Central memory CD8-positive, alpha-beta T cell (primary cell): Measurements from ENCODE around the gene GNAQ.
"Not testable (repeated sequence)": the region's sequence is repeated elsewhere in the genome, so short reads cannot be mapped to it uniquely, and the experiment has no call there.

ENCODE experiments used
- ATAC-seq: fragments of 150-1000 bp; cut with Tn5 transposase; replicated peaks from 2 replicates; pipeline ENCODE4 v1.10.0; 2022; ENCODE audit warnings: mild to moderate bottlenecking, moderate FRiP score, moderate number of reproducible peaks; ENCODE audit not compliant: poor library complexity, severe bottlenecking; ENCODE audit errors: extremely low read depth
- DNase-seq, 2 donors: peaks; one replicate each; pipeline ENCODE4 v3.0.0; 2021; ENCODE audit warnings: low spot score in 2 of 2
- H3K27ac Mint-ChIP-seq: one replicate; pipeline ENCODE4 v1.8.0; 2022; ENCODE audit warnings: low read depth, mild to moderate bottlenecking, moderate library complexity, mixed read lengths
- H3K27me3 Mint-ChIP-seq: one replicate; pipeline ENCODE4 v1.8.0; 2022; ENCODE audit warnings: mixed read lengths
- H3K36me3 Mint-ChIP-seq: one replicate; pipeline ENCODE4 v1.8.0; 2022; ENCODE audit warnings: mild to moderate bottlenecking, moderate library complexity, mixed read lengths; ENCODE audit not compliant: insufficient read depth
- H3K4me1 Mint-ChIP-seq: one replicate; pipeline ENCODE4 v1.8.0; 2022; ENCODE audit warnings: mixed read lengths
- H3K4me3 Mint-ChIP-seq: one replicate; pipeline ENCODE4 v1.8.0; 2022; ENCODE audit warnings: mild to moderate bottlenecking, moderate library complexity, mixed read lengths
- H3K9me3 Mint-ChIP-seq: one replicate; pipeline ENCODE4 v1.8.0; 2022; ENCODE audit warnings: mixed read lengths

GNAQ gene

GRCh38 chr9:77881111-77881510 is 150.5 kb downstream of the GNAQ start:
- no peak for DNase-seq
- ATAC-seq, result no peak
- Mint-ChIP-seq H3K36me3 (no peaks in the 10 kb centered on the region), H3K4me3 (no peak overlapping the region), H3K27ac (no peak overlapping the region), H3K4me1 (no peaks in the 10 kb centered on the region), H3K27me3 (peaks cover 12% of the 10 kb centered on the region), H3K9me3 (no peaks in the 10 kb centered on the region)

GRCh38 chr9:77879437-77879943 is 152.1 kb downstream of the GNAQ start:
- no peaks in the 10 kb centered on the region for H3K9me3 Mint-ChIP-seq
- no peak for DNase-seq

GRCh38 chr9:77878793-77879192 is 152.8 kb downstream of the GNAQ start:
- ATAC-seq, H3K36me3 Mint-ChIP-seq, H3K27ac Mint-ChIP-seq, H3K4me3 Mint-ChIP-seq, H3K9me3 Mint-ChIP-seq, H3K4me1 Mint-ChIP-seq, DNase-seq: not testable (repeated sequence)
- peaks cover 17% of the 10 kb centered on the region for H3K27me3 Mint-ChIP-seq

More at GRCh38 chr9:77879437-77879943, 152.1 kb downstream of the GNAQ start:
- H3K36me3 Mint-ChIP-seq, result no peaks in the 10 kb centered on the region
- no peak overlapping the region for H3K4me3 Mint-ChIP-seq
- H3K4me1 Mint-ChIP-seq, result peaks cover under 1% of the 10 kb centered on the region
- ATAC-seq, result no peak
- H3K27ac Mint-ChIP-seq, result no peak overlapping the region
- H3K27me3 Mint-ChIP-seq, result peaks cover 13% of the 10 kb centered on the region

- DNase-seq (no peak), ATAC-seq (no peak)
- Mint-ChIP-seq H3K27me3 (peaks cover 17% of the 10 kb centered on the region), H3K27ac (no peak overlapping the region), H3K4me3 (no peak overlapping the region), H3K4me1 (peaks cover 6% of the 10 kb centered on the region), H3K36me3 (no peaks in the 10 kb centered on the region), H3K9me3 (no peaks in the 10 kb centered on the region)
Observed at GRCh38 chr9:77877976-77878375, 153.6 kb downstream of the GNAQ start.

GRCh38 chr9:77876590-77876989 is 155.0 kb downstream of the GNAQ start:
- no peak overlapping the region for H3K4me3 Mint-ChIP-seq
- no peaks in the 10 kb centered on the region for H3K36me3 Mint-ChIP-seq
- H3K27ac Mint-ChIP-seq, result no peak overlapping the region
- no peaks in the 10 kb centered on the region for H3K9me3 Mint-ChIP-seq
- H3K27me3 Mint-ChIP-seq, result peaks cover 18% of the 10 kb centered on the region
- no peak for DNase-seq
- H3K4me1 Mint-ChIP-seq, result peaks cover 6% of the 10 kb centered on the region
- no peak for ATAC-seq

- H3K27ac Mint-ChIP-seq, result no peak overlapping the region
- DNase-seq (no peak), ATAC-seq (no peak)
- H3K4me1 Mint-ChIP-seq, result peaks cover 6% of the 10 kb centered on the region
- H3K9me3 Mint-ChIP-seq, result no peaks in the 10 kb centered on the region
- no peaks in the 10 kb centered on the region for H3K36me3 Mint-ChIP-seq
- peaks cover 18% of the 10 kb centered on the region for H3K27me3 Mint-ChIP-seq
- H3K4me3 Mint-ChIP-seq, result no peak overlapping the region
Observed at GRCh38 chr9:77876091-77876490, 155.5 kb downstream of the GNAQ start.

- Mint-ChIP-seq H3K27me3 (peaks cover 18% of the 10 kb centered on the region), H3K36me3 (no peaks in the 10 kb centered on the region), H3K4me1 (peaks cover 6% of the 10 kb centered on the region), H3K4me3 (no peak overlapping the region), H3K27ac (no peak overlapping the region), H3K9me3 (no peaks in the 10 kb centered on the region)
- ATAC-seq (no peak), DNase-seq (no peak)
Observed at GRCh38 chr9:77872863-77873262, 158.7 kb downstream of the GNAQ start.

- ATAC-seq, result no peak
- Mint-ChIP-seq H3K4me1 (peaks cover 6% of the 10 kb centered on the region), H3K4me3 (no peak overlapping the region)
Observed at GRCh38 chr9:77872177-77872576, 159.4 kb downstream of the GNAQ start.

GRCh38 chr9:77871483-77871882 is 160.1 kb downstream of the GNAQ start:
- Mint-ChIP-seq H3K4me3 (no peak overlapping the region), H3K36me3 (no peaks in the 10 kb centered on the region), H3K9me3 (no peaks in the 10 kb centered on the region), H3K4me1 (peaks cover 6% of the 10 kb centered on the region), H3K27me3 (peaks cover 18% of the 10 kb centered on the region), H3K27ac (no peak overlapping the region)
- ATAC-seq (no peak), DNase-seq (no peak)

More at GRCh38 chr9:77872177-77872576, 159.4 kb downstream of the GNAQ start:
- H3K27me3 Mint-ChIP-seq, result peaks cover 18% of the 10 kb centered on the region
- H3K9me3 Mint-ChIP-seq, result no peaks in the 10 kb centered on the region
- H3K36me3 Mint-ChIP-seq, result no peaks in the 10 kb centered on the region
- DNase-seq, result no peak
- H3K27ac Mint-ChIP-seq, result no peak overlapping the region

GRCh38 chr9:77866878-77867277 is 164.7 kb downstream of the GNAQ start:
- Mint-ChIP-seq H3K36me3 (peaks cover 1% of the 10 kb centered on the region), H3K9me3 (no peaks in the 10 kb centered on the region), H3K27me3 (no peaks in the 10 kb centered on the region), H3K4me3 (no peak overlapping the region), H3K4me1 (no peaks in the 10 kb centered on the region), H3K27ac (no peak overlapping the region)
- DNase-seq (no peak), ATAC-seq (no peak)

GRCh38 chr9:77865385-77866047 is 166.1 kb downstream of the GNAQ start:
- Mint-ChIP-seq H3K27ac (no peak overlapping the region), H3K4me1 (no peaks in the 10 kb centered on the region), H3K4me3 (no peak overlapping the region), H3K36me3 (peaks cover 1% of the 10 kb centered on the region), H3K27me3 (no peaks in the 10 kb centered on the region), H3K9me3 (no peaks in the 10 kb centered on the region)
- no peak for ATAC-seq
- no peak for DNase-seq

GRCh38 chr9:77864211-77864889 is 167.3 kb downstream of the GNAQ start:
- no peaks in the 10 kb centered on the region for H3K27me3 Mint-ChIP-seq
- no peaks in the 10 kb centered on the region for H3K9me3 Mint-ChIP-seq
- no peak for DNase-seq
- no peaks in the 10 kb centered on the region for H3K4me1 Mint-ChIP-seq
- no peak overlapping the region for H3K4me3 Mint-ChIP-seq
- no peak for ATAC-seq
- peaks cover 1% of the 10 kb centered on the region for H3K36me3 Mint-ChIP-seq
- no peak overlapping the region for H3K27ac Mint-ChIP-seq

- not testable (repeated sequence) for H3K27ac Mint-ChIP-seq, ATAC-seq, H3K4me1 Mint-ChIP-seq, H3K36me3 Mint-ChIP-seq, H3K9me3 Mint-ChIP-seq, H3K27me3 Mint-ChIP-seq, H3K4me3 Mint-ChIP-seq, DNase-seq
Observed at GRCh38 chr9:77863638-77864037, 168.0 kb downstream of the GNAQ start.
